HG02970 (cell line): Measurements from ENCODE around the gene KLHL11.
"Not testable (repeated sequence)": the region's sequence is repeated elsewhere in the genome, so short reads cannot be mapped to it uniquely, and the experiment has no call there.

Experiments
- ATAC-seq: cut with Tn5 transposase; IDR thresholded peaks from one replicate; pipeline ENCODE4 v1.9.1; 2021; ENCODE audit warnings: mild to moderate bottlenecking, moderate library complexity, moderate number of reproducible peaks; ENCODE audit not compliant: unreplicated experiment, low FRiP score

Gene KLHL11

GRCh38 chr17:41837761-41838538 is 27.3 kb downstream of the KLHL11 start, which contains the start of gene KLHL10:
KLHL10 (plus strand) TSS chr17:41837825; CDS start chr17:41837933, 108 bp downstream.
- no peak for ATAC-seq

GRCh38 chr17:41836550-41837196 is 28.6 kb downstream of the KLHL11 start:
- no peak for ATAC-seq

GRCh38 chr17:41835800-41836549 is 29.2 kb downstream of the KLHL11 start, which contains the start of gene NT5C3B:
NT5C3B (minus strand) TSS chr17:41836232; CDS start chr17:41836193, 39 bp downstream.
- no peak for ATAC-seq

- ATAC-seq = no peak
Measured at GRCh38 chr17:41835214-41835799, 29.9 kb downstream of the KLHL11 start.

GRCh38 chr17:41829961-41830360 is 35.3 kb downstream of the KLHL11 start:
- ATAC-seq = not testable (repeated sequence)

GRCh38 chr17:41825175-41825845 is 39.9 kb downstream of the KLHL11 start:
- ATAC-seq = no peak

- ATAC-seq = no peak
Measured at GRCh38 chr17:41824086-41824485, 41.1 kb downstream of the KLHL11 start.

GRCh38 chr17:41823580-41823979 is 41.6 kb downstream of the KLHL11 start:
- ATAC-seq = no peak

- no peak for ATAC-seq
Measured at GRCh38 chr17:41823141-41823524, 42.1 kb downstream of the KLHL11 start.

GRCh38 chr17:41822216-41823140 is 42.7 kb downstream of the KLHL11 start:
- no peak for ATAC-seq

GRCh38 chr17:41821776-41822175 is 43.4 kb downstream of the KLHL11 start:
- ATAC-seq = no peak

GRCh38 chr17:41818024-41818423 is 47.2 kb downstream of the KLHL11 start:
- no peak for ATAC-seq

GRCh38 chr17:41816637-41817320 is 48.4 kb downstream of the KLHL11 start:
- no peak for ATAC-seq

- no peak for ATAC-seq
Measured at GRCh38 chr17:41814195-41814594, 51.0 kb downstream of the KLHL11 start.

- ATAC-seq = no peak
Measured at GRCh38 chr17:41813699-41814124, 51.5 kb downstream of the KLHL11 start.

- no peak for ATAC-seq
Measured at GRCh38 chr17:41813152-41813680, 52.0 kb downstream of the KLHL11 start.

- no peak for ATAC-seq
Measured at GRCh38 chr17:41812381-41813151, 52.7 kb downstream of the KLHL11 start, which contains the start of gene FKBP10. FKBP10 (plus strand) TSS chr17:41813004; CDS start chr17:41813035, 31 bp downstream.
